CD14-positive monocyte (primary cell): ENCODE data around the gene KISS1R. TPM values are rescaled to one million over a fixed set of nuclear protein-coding genes. Genes with fewer than 3 reads are reported as not detected.
"Not testable (repeated sequence)": the region's sequence is repeated elsewhere in the genome, so short reads cannot be mapped to it uniquely, and the experiment has no call there.

Experiments
- DNase-seq, 3 donors: peaks; one replicate each; pipeline ENCODE4 v3.0.0-alpha.2; 2011 to 2022
- H2AFZ ChIP-seq: 2 replicates; pipeline ENCODE4 v1.6.0; 2012; ENCODE audit warnings: mild to moderate bottlenecking, low read depth, low read length, inconsistent platforms; ENCODE audit not compliant: insufficient read depth, poor library complexity, severe bottlenecking
- H3K27ac ChIP-seq, 2 donors: 1 replicate in 1 of 2; 2 replicates in 1 of 2; pipeline ENCODE4 v1.5.1; 2012 to 2013; ENCODE audit warnings: low read length in 2 of 2, control low read depth in 1 of 2, inconsistent platforms in 1 of 2, low read depth in 1 of 2, mild to moderate bottlenecking in 1 of 2
- H3K27me3 ChIP-seq, 2 donors: one replicate each; pipeline versions ENCODE4 v1.6.0 to v1.6.1; 2011 to 2013; ENCODE audit warnings: low read length in 2 of 2; ENCODE audit not compliant: control insufficient read depth in 2 of 2, insufficient read depth in 2 of 2
- H3K36me3 ChIP-seq, 2 donors: replicated peaks in 1 of 2; 1 replicate in 1 of 2; 2 replicates in 1 of 2; pipeline versions ENCODE4 v1.5.1 to v1.6.1; 2012 to 2013; ENCODE audit warnings: low read length in 2 of 2, control low read depth in 1 of 2, inconsistent platforms in 1 of 2, mild to moderate bottlenecking in 1 of 2; ENCODE audit not compliant: insufficient read depth in 2 of 2, control insufficient read depth in 1 of 2
- H3K4me1 ChIP-seq, 2 donors: 1 replicate in 1 of 2; 2 replicates in 1 of 2; pipeline versions ENCODE4 v1.5.1 to v1.6.1; 2012 to 2013; ENCODE audit warnings: low read length in 2 of 2, control low read depth in 1 of 2, inconsistent platforms in 1 of 2, mild to moderate bottlenecking in 1 of 2, moderate library complexity in 1 of 2; ENCODE audit not compliant: insufficient read depth in 2 of 2, control insufficient read depth in 1 of 2
- H3K4me2 ChIP-seq: replicated peaks from 2 replicates; pipeline ENCODE3; 2012; ENCODE audit warnings: low read length, moderate library complexity, mild to moderate bottlenecking; ENCODE audit not compliant: poor library complexity, severe bottlenecking; ENCODE audit errors: extremely low read depth
- H3K4me3 ChIP-seq, 3 experiments: fragments of 200-600 bp in 1 of 3; sonication (generic) in 1 of 3; replicated peaks in 1 of 3; 1 replicate in 2 of 3; 2 replicates in 1 of 3; pipeline ENCODE4 v1.5.1; 2011 to 2013; ENCODE audit warnings: low read length in 3 of 3, mild to moderate bottlenecking in 3 of 3, control low read depth in 2 of 3, low read depth in 2 of 3, inconsistent platforms in 1 of 3, moderate library complexity in 1 of 3
- H3K79me2 ChIP-seq: 2 replicates; pipeline ENCODE4 v1.6.0; 2012; ENCODE audit warnings: mild to moderate bottlenecking, control low read depth, inconsistent platforms, low read length, moderate library complexity; ENCODE audit not compliant: insufficient read depth
- H3K9ac ChIP-seq: 2 replicates; pipeline ENCODE4 v1.6.0; 2017; ENCODE audit warnings: low read length, mild to moderate bottlenecking; ENCODE audit not compliant: insufficient read depth, poor library complexity, severe bottlenecking
- H3K9me3 ChIP-seq, 2 donors: replicated peaks in 1 of 2; 1 replicate in 1 of 2; 2 replicates in 1 of 2; pipeline versions ENCODE4 v1.5.1 to v1.6.1; 2012 to 2013; ENCODE audit warnings: low read length in 2 of 2, control low read depth in 1 of 2; ENCODE audit not compliant: control insufficient read depth in 1 of 2, insufficient read depth in 1 of 2
- H4K20me1 ChIP-seq: 2 replicates; pipeline ENCODE4 v1.6.0; 2012; ENCODE audit warnings: mild to moderate bottlenecking, low read length, control low read depth, moderate library complexity; ENCODE audit not compliant: insufficient read depth
- H3K27ac Mint-ChIP-seq, 7 donors: one replicate each; pipeline ENCODE4 v1.8.0; 2020; ENCODE audit warnings: mild to moderate bottlenecking in 7 of 7, mixed read lengths in 7 of 7, moderate library complexity in 6 of 7, inconsistent platforms in 2 of 7
- H3K27me3 Mint-ChIP-seq, 3 donors: one replicate each; pipeline ENCODE4 v1.8.0; 2021 to 2022; ENCODE audit warnings: low read depth in 3 of 3, mild to moderate bottlenecking in 3 of 3, mixed read lengths in 3 of 3, moderate library complexity in 3 of 3, inconsistent platforms in 1 of 3
- H3K36me3 Mint-ChIP-seq, 2 donors: one replicate each; pipeline ENCODE4 v1.8.0; 2020; ENCODE audit warnings: mixed read lengths in 2 of 2, inconsistent platforms in 1 of 2, mild to moderate bottlenecking in 1 of 2
- H3K4me1 Mint-ChIP-seq: one replicate; pipeline ENCODE4 v1.8.0; 2020; ENCODE audit warnings: mild to moderate bottlenecking, mixed read lengths
- H3K4me3 Mint-ChIP-seq, 2 donors: one replicate each; pipeline ENCODE4 v1.8.0; 2020; ENCODE audit warnings: mild to moderate bottlenecking in 2 of 2, mixed read lengths in 2 of 2, moderate library complexity in 1 of 2
- H3K9me3 Mint-ChIP-seq, 7 donors: one replicate each; pipeline ENCODE4 v1.8.0; 2020 to 2022; ENCODE audit warnings: mixed read lengths in 7 of 7, mild to moderate bottlenecking in 6 of 7, moderate library complexity in 6 of 7, inconsistent platforms in 2 of 7
- CTCF ChIP-seq: fragments of 200-600 bp; IDR thresholded peaks from one replicate; pipeline ENCODE4 v1.8.0; 2022; ENCODE audit warnings: antibody characterized with exemption, mild to moderate bottlenecking
- WGBS: methylation state at CpG from one replicate; pipeline ENCODE4 v1.1.5; 2013; ENCODE audit warnings: missing lambda C conversion rate; ENCODE audit not compliant: insufficient coverage; 5-methylcytosine and 5-hydroxymethylcytosine counted together
- intact Hi-C, 2 donors: fragments of 100-400 bp; cut with micrococcal nuclease; formaldehyde crosslinking; loops; one replicate each; pipeline versions ENCODE4 v1.15.0 to v1.15.1; 2023
- polyA plus RNA-seq, 3 donors: library from polyadenylated mRNA; depleted of rRNA in 1 of 3; unstranded in 2 of 3; stranded (reverse) in 1 of 3; fragments of 300-500 nt in 2 of 3; fragments of >200 nt in 1 of 3; fragmentation: Illumina TruSeq in 2 of 3; gene quantifications; 1 replicate in 2 of 3; 2 replicates in 1 of 3; pipeline ENCODE4 v1.2.3, GENCODE V29; 2012 to 2021

The KISS1R gene
- polyA plus RNA-seq, 3 donors: not detected

- H2AFZ ChIP-seq: no peak overlapping the region
- H3K4me2 ChIP-seq: no peak overlapping the region
- H3K79me2 ChIP-seq: peaks cover 13% of the 10 kb centered on the region
- WGBS: 93% methylated on average over 11 of the region's 18 CpGs
- H3K27me3 ChIP-seq: no peaks in the 10 kb centered on the region
- no peak for DNase-seq
- peaks cover 15 to 19% of the 10 kb centered on the region in 2 donors for H3K4me1 ChIP-seq
- no peak overlapping the region for H3K9ac ChIP-seq
- H3K27ac ChIP-seq: no peak overlapping the region
- Mint-ChIP-seq H3K4me1 (peaks cover 24% of the 10 kb centered on the region), H3K9me3 (no peaks in the 10 kb centered on the region), H3K4me3 (no peak overlapping the region), H3K36me3 (peaks cover 18 to 52% of the 10 kb centered on the region in 2 donors), H3K27ac (no peak overlapping the region), H3K27me3 (no peaks in the 10 kb centered on the region)
- intact Hi-C loops: no loop called here
- peaks cover 16 to 36% of the 10 kb centered on the region in 2 donors for H3K36me3 ChIP-seq
- no peak overlapping the region for H3K4me3 ChIP-seq
- no peaks in the 10 kb centered on the region for H3K9me3 ChIP-seq
- peaks cover 6% of the 10 kb centered on the region for H4K20me1 ChIP-seq
- TF ChIP-seq CTCF: no peak
These were observed 26.3 kb upstream of the KISS1R start for GRCh38 chr19:890831-891230.

GRCh38 chr19:891421-892200 is 25.5 kb upstream of the KISS1R start:
- not testable (repeated sequence) for H3K27me3 ChIP-seq, H2AFZ ChIP-seq, H3K9me3 ChIP-seq, H3K9me3 Mint-ChIP-seq, DNase-seq, H3K27me3 Mint-ChIP-seq
- H3K36me3 ChIP-seq: peaks cover 11 to 32% of the 10 kb centered on the region in 2 donors
- peaks cover 11% of the 10 kb centered on the region for H4K20me1 ChIP-seq
- intact Hi-C loops: loop anchor here in 1 of 2 donors (2.0 kb wide), 1 partner anchor 17 kb away; no protein-coding TSS in a partner anchor
- H3K27ac Mint-ChIP-seq: peak overlapping the region in 4 of 7 donors; percentile 70 to 91 (median 84)
- H3K4me3 ChIP-seq: peak overlapping the region in 1 of 3 experiments; percentile 85
- H3K9ac ChIP-seq: peak overlapping the region; percentile 77
- peaks cover 13% of the 10 kb centered on the region for H3K79me2 ChIP-seq
- peaks cover 15 to 19% of the 10 kb centered on the region in 2 donors for H3K4me1 ChIP-seq
- H3K27ac ChIP-seq: peak overlapping the region; percentile 16 to 95
- peak overlapping the region in 1 of 2 donors; percentile 80 for H3K4me3 Mint-ChIP-seq
- 94% methylated on average over 36 of the region's 50 CpGs for WGBS
- H3K36me3 Mint-ChIP-seq: peaks cover 14 to 49% of the 10 kb centered on the region in 2 donors
- peak overlapping the region; percentile 91 for H3K4me2 ChIP-seq
- peaks cover 24% of the 10 kb centered on the region for H3K4me1 Mint-ChIP-seq
